GM12892 (cell line): ENCODE data around the gene DLG2.

ENCODE experiments used
- POLR2A ChIP-seq: IDR thresholded peaks from 2 replicates; pipeline ENCODE4 v1.6.1; 2011; ENCODE audit warnings: low read depth, low read length, control low read depth
- POLR2AphosphoS5 ChIP-seq: IDR thresholded peaks from 2 replicates; pipeline ENCODE4 v1.6.1; 2011; ENCODE audit warnings: low read depth, low read length, control low read depth
- TAF1 ChIP-seq: IDR thresholded peaks from 2 replicates; pipeline ENCODE4 v1.6.1; 2011; ENCODE audit warnings: low read depth, mild to moderate bottlenecking, control low read depth, low read length, borderline replicate concordance

- TF ChIP-seq TAF1 (no peak), POLR2AphosphoS5 (no peak), POLR2A (no peak)
Measured at GRCh38 chr11:84310268-84310667, 1316.9 kb downstream of the DLG2 start.
